Left lung (tissue), 10 donors: ENCODE measurements around the gene ANKS6. TPM values are rescaled to one million over a fixed set of nuclear protein-coding genes. Genes with fewer than 3 reads are reported as not detected.

Experiments used
- ATAC-seq: fragments of 200-7000 bp; cut with Tn5 transposase; one replicate; pipeline ENCODE4 v1.9.1; 2020; ENCODE audit warnings: moderate library complexity
- DNase-seq, 4 donors: peaks; one replicate each; pipeline ENCODE4 v3.0.0-alpha.2; 2013 to 2020
- H3K27ac ChIP-seq, 2 donors: fragments of 200-600 bp; sonication (generic) in 1 of 2; one replicate each; pipeline versions ENCODE4 v1.5.0 to v1.8.0; 2020 to 2021
- H3K27me3 ChIP-seq, 2 donors: fragments of 200-600 bp; sonication (generic) in 1 of 2; one replicate each; pipeline versions ENCODE4 v1.5.0 to v1.8.0; 2020 to 2021
- H3K36me3 ChIP-seq, 2 donors: fragments of 200-600 bp; sonication (generic) in 1 of 2; one replicate each; pipeline versions ENCODE4 v1.5.0 to v1.8.0; 2020 to 2021
- H3K4me1 ChIP-seq, 2 donors: fragments of 200-600 bp; one replicate each; pipeline ENCODE4 v1.8.0; 2021
- H3K4me3 ChIP-seq, 2 donors: fragments of 200-600 bp; sonication (generic) in 1 of 2; one replicate each; pipeline versions ENCODE4 v1.5.0 to v1.8.0; 2020 to 2021; ENCODE audit warnings: mild to moderate bottlenecking in 1 of 2
- H3K9me3 ChIP-seq, 2 donors: fragments of 200-600 bp; sonication (generic) in 1 of 2; one replicate each; pipeline versions ENCODE4 v1.5.0 to v1.8.0; 2020 to 2021
- CTCF ChIP-seq, 2 donors: fragments of 200-600 bp; sonication (generic) in 1 of 2; IDR thresholded peaks; one replicate each; pipeline versions ENCODE4 v1.5.0 to v1.8.0; 2021; ENCODE audit warnings: antibody characterized with exemption in 2 of 2
- intact Hi-C, 2 donors: fragments of 100-400 bp; cut with DNase I; formaldehyde crosslinking; loops; one replicate each; pipeline versions ENCODE4 v1.11.2 to v1.14.2; 2022
- polyA plus RNA-seq, 6 donors: library from polyadenylated mRNA; unstranded; fragments of 120-200 nt; gene quantifications; one replicate each; pipeline ENCODE4 v1.2.1, GENCODE V29; 2013; ENCODE audit not compliant: insufficient read length in 6 of 6
- total RNA-seq, 2 donors: library from RNA; stranded (reverse); fragmentation: NEBNext Ultra II Directional; extraction: Animal tissue kit (Norgen Biotek cat#: 25700); gene quantifications; one replicate each; pipeline ENCODE4 v1.2.1, GENCODE V29; 2021
- donor health status: DM: no; HTN: yes; CAD: no.
- donor health status: DM: no; HTN: no; CAD: no.

The ANKS6 gene
- total and polyA plus RNA-seq, 8 donors, result 21.7 to 31.6 (median 25.0) TPM

- Histone ChIP-seq H3K9me3 (no peaks in the 10 kb centered on the region), H3K36me3 (peaks cover 0 to 21% of the 10 kb centered on the region in 2 donors), H3K27me3 (peaks cover 0 to 12% of the 10 kb centered on the region in 2 donors), H3K27ac (no peak overlapping the region), H3K4me3 (no peak overlapping the region), H3K4me1 (no peaks in the 10 kb centered on the region)
- no peak for TF ChIP-seq CTCF (IDR thresholded peaks at IDR 0.05)
- intact Hi-C loops, result no loop called here
- no peak for ATAC-seq
- no peak for DNase-seq
Measured at GRCh38 chr9:98730871-98731270, 65.5 kb downstream of the ANKS6 start.

- ATAC-seq (no peak), DNase-seq (no peak)
- Histone ChIP-seq H3K27ac (no peak overlapping the region), H3K4me3 (no peak overlapping the region), H3K36me3 (no peaks in the 10 kb centered on the region), H3K4me1 (no peaks in the 10 kb centered on the region), H3K27me3 (peaks cover 0 to 24% of the 10 kb centered on the region in 2 donors), H3K9me3 (no peaks in the 10 kb centered on the region)
- TF ChIP-seq CTCF (IDR thresholded peaks at IDR 0.05), result no peak
- intact Hi-C loops, result no loop called here
Measured at GRCh38 chr9:98728500-98728899, 67.9 kb downstream of the ANKS6 start.

- Histone ChIP-seq H3K27me3 (peaks cover 0 to 24% of the 10 kb centered on the region in 2 donors), H3K4me1 (no peaks in the 10 kb centered on the region), H3K27ac (no peak overlapping the region), H3K9me3 (no peaks in the 10 kb centered on the region), H3K4me3 (no peak overlapping the region), H3K36me3 (no peaks in the 10 kb centered on the region)
- ATAC-seq (no peak), DNase-seq (no peak)
- no peak for TF ChIP-seq CTCF (IDR thresholded peaks at IDR 0.05)
- intact Hi-C loops, result no loop called here
Measured at GRCh38 chr9:98727428-98727827, 68.9 kb downstream of the ANKS6 start.

GRCh38 chr9:98726735-98727134, 69.6 kb downstream of the ANKS6 start:
- Histone ChIP-seq H3K36me3 (no peaks in the 10 kb centered on the region), H3K4me1 (no peaks in the 10 kb centered on the region), H3K4me3 (no peak overlapping the region), H3K27ac (no peak overlapping the region), H3K27me3 (peaks cover 0 to 24% of the 10 kb centered on the region in 2 donors), H3K9me3 (no peaks in the 10 kb centered on the region)
- TF ChIP-seq CTCF (IDR thresholded peaks at IDR 0.05), result no peak
- DNase-seq (peak in 1 of 4 donors; percentile 16), ATAC-seq (no peak)
- intact Hi-C loops, result no loop called here

- no peak for TF ChIP-seq CTCF (IDR thresholded peaks at IDR 0.05)
- DNase-seq (no peak), ATAC-seq (no peak)
- H3K9me3 ChIP-seq, result no peaks in the 10 kb centered on the region
- intact Hi-C loops, result no loop called here
- no peaks in the 10 kb centered on the region for H3K36me3 ChIP-seq
- no peak overlapping the region for H3K27ac ChIP-seq
- H3K27me3 ChIP-seq, result peaks cover 0 to 31% of the 10 kb centered on the region in 2 donors
- H3K4me3 ChIP-seq, result no peak overlapping the region
- H3K4me1 ChIP-seq, result no peaks in the 10 kb centered on the region
Measured at GRCh38 chr9:98724810-98725530, 71.4 kb downstream of the ANKS6 start.
